Measurements from ENCODE around the gene SMIM41. TPM values are rescaled to one million over a fixed set of nuclear protein-coding genes. Genes with fewer than 3 reads are reported as not detected.

The SMIM41 gene
- total RNA-seq, 1 donor from 2014 or later: not detected

- no peak for DNase-seq (ENCODE audit: low spot score, unreplicated experiment)
- H3K27ac Mint-ChIP-seq: no peak overlapping the region
- TF ChIP-seq, protein P1, sequence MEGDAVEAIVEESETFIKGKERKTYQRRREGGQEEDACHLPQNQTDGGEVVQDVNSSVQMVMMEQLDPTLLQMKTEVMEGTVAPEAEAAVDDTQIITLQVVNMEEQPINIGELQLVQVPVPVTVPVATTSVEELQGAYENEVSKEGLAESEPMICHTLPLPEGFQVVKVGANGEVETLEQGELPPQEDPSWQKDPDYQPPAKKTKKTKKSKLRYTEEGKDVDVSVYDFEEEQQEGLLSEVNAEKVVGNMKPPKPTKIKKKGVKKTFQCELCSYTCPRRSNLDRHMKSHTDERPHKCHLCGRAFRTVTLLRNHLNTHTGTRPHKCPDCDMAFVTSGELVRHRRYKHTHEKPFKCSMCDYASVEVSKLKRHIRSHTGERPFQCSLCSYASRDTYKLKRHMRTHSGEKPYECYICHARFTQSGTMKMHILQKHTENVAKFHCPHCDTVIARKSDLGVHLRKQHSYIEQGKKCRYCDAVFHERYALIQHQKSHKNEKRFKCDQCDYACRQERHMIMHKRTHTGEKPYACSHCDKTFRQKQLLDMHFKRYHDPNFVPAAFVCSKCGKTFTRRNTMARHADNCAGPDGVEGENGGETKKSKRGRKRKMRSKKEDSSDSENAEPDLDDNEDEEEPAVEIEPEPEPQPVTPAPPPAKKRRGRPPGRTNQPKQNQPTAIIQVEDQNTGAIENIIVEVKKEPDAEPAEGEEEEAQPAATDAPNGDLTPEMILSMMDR (IDR thresholded peaks at IDR 0.05; ENCODE audit: unreplicated experiment): no peak
- H3K4me1 Mint-ChIP-seq (ENCODE audit: low read depth): no peaks in the 10 kb centered on the region
- no peak overlapping the region for H3K4me3 Mint-ChIP-seq (ENCODE audit: low read depth)
- H3K9me3 Mint-ChIP-seq (ENCODE audit: low read depth): no peaks in the 10 kb centered on the region
- H3K36me3 Mint-ChIP-seq (ENCODE audit: insufficient read depth): no peaks in the 10 kb centered on the region
- H3K27me3 Mint-ChIP-seq: peaks cover 12% of the 10 kb centered on the region
Observed at GRCh38 chr12:52132754-52133161, 53.3 kb downstream of the SMIM41 start.

DNA sequence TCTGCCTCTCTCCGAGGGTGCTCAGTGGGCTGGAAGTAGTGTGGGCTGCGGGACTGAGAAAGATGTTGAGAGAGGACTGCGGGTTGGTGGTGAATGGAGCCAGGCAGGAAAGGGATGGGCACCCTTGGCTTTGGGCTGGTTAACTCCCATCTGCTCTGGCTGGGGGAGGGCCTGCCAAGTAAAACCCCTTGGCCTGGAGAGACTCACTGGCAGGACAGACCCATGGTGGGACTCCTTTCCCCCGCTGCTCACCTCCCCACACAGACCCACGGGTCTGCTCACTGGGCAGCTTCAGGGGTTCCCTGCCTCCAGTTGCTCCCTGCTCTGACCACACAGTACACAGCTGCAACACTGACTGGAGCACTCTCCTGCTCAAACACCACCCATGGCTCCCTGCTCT lies 58.2 kb downstream of the SMIM41 start:
- TF ChIP-seq, protein P1 (IDR thresholded peaks at IDR 0.05; ENCODE audit: unreplicated experiment): no peak
- Mint-ChIP-seq H3K36me3 (ENCODE audit: insufficient read depth) (no peaks in the 10 kb centered on the region), H3K4me3 (ENCODE audit: low read depth) (no peak overlapping the region), H3K4me1 (ENCODE audit: low read depth) (no peaks in the 10 kb centered on the region), H3K9me3 (ENCODE audit: low read depth) (no peaks in the 10 kb centered on the region), H3K27ac (no peak overlapping the region), H3K27me3 (peaks cover 28% of the 10 kb centered on the region)
- no peak for DNase-seq (ENCODE audit: low spot score, unreplicated experiment)

- DNase-seq (ENCODE audit: low spot score, unreplicated experiment): no peak
- H3K27me3 Mint-ChIP-seq: peaks cover 28% of the 10 kb centered on the region
- TF ChIP-seq, protein P1 (IDR thresholded peaks at IDR 0.05; ENCODE audit: unreplicated experiment): no peak
- H3K9me3 Mint-ChIP-seq (ENCODE audit: low read depth): no peaks in the 10 kb centered on the region
- no peak overlapping the region for H3K27ac Mint-ChIP-seq
- H3K4me3 Mint-ChIP-seq (ENCODE audit: low read depth): no peak overlapping the region
- no peaks in the 10 kb centered on the region for H3K4me1 Mint-ChIP-seq (ENCODE audit: low read depth)
- H3K36me3 Mint-ChIP-seq (ENCODE audit: insufficient read depth): no peaks in the 10 kb centered on the region
Observed at GRCh38 chr12:52139147-52139546, 59.6 kb downstream of the SMIM41 start.

GRCh38 chr12:52139579-52140062 lies 60.1 kb downstream of the SMIM41 start:
- H3K27me3 Mint-ChIP-seq: peaks cover 27% of the 10 kb centered on the region
- no peaks in the 10 kb centered on the region for H3K4me1 Mint-ChIP-seq (ENCODE audit: low read depth)
- DNase-seq (ENCODE audit: low spot score, unreplicated experiment): peak; percentile 48
- no peak overlapping the region for H3K4me3 Mint-ChIP-seq (ENCODE audit: low read depth)
- TF ChIP-seq, protein P1 (IDR thresholded peaks at IDR 0.05; ENCODE audit: unreplicated experiment): peak; percentile 87
- no peak overlapping the region for H3K27ac Mint-ChIP-seq
- H3K9me3 Mint-ChIP-seq (ENCODE audit: low read depth): no peaks in the 10 kb centered on the region
- no peaks in the 10 kb centered on the region for H3K36me3 Mint-ChIP-seq (ENCODE audit: insufficient read depth)

DNA sequence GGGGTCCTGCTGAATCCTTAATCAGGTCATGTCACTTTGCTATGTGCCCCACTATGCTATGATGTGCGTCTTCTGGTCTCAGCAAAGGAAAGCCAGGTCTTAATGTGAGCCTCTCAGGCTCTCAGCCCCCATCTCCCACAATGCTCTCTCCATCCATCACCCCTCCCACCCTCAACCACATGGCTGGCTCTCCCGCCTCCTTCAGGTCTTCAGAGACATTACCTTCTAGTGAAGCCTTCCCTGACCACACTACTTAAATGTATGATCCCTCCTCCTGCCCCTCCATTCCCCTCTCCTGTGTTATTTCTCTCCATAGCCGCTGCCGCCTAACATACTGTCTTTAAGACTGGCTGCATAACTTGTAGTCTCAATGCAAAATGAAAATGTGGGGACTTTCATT lies 61.8 kb downstream of the SMIM41 start:
- DNase-seq (ENCODE audit: low spot score, unreplicated experiment): no peak
- TF ChIP-seq, protein P1 (IDR thresholded peaks at IDR 0.05; ENCODE audit: unreplicated experiment): peak; percentile 16

More for the DNA sequence above, 61.8 kb downstream of the SMIM41 start:
- Mint-ChIP-seq H3K27ac (no peak overlapping the region), H3K4me3 (ENCODE audit: low read depth) (no peak overlapping the region), H3K27me3 (peaks cover 27% of the 10 kb centered on the region), H3K4me1 (ENCODE audit: low read depth) (peaks cover 5% of the 10 kb centered on the region), H3K36me3 (ENCODE audit: insufficient read depth) (no peaks in the 10 kb centered on the region), H3K9me3 (ENCODE audit: low read depth) (no peaks in the 10 kb centered on the region)

All from progenitor cell of endocrine pancreas (in vitro differentiated cells).